Measurements from ENCODE around the gene PARP11.

DNA sequence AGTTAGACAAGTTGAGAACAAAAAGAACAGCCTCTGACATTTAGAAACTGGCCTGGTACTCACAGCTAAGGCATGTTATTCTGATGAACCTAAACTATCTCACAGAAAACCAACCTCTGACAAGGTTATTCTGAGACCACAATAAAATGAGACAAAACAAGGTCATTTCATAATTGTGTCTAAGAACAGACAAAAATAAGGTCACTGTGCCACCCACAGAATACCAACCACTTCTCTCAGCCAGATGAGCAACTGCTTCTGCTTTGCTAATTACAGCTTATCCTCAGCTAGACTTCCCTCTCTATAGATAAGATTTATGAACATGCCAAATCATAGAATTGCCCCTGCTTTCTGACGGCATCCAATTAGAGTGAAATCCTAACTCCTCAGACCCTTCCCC, 68.1 kb downstream of the PARP11 start:
- no peak for TF ChIP-seq CTCF (IDR thresholded peaks at IDR 0.05)
- TF ChIP-seq POLR2A (IDR thresholded peaks at IDR 0.05) = no peak
- TF ChIP-seq EP300 (IDR thresholded peaks at IDR 0.05) = no peak
